HG03442 (cell line): ENCODE measurements around the gene CRYGN.

Source experiments
- ATAC-seq: cut with Tn5 transposase; IDR thresholded peaks from one replicate; pipeline ENCODE4 v1.9.1; 2021; ENCODE audit warnings: mild to moderate bottlenecking, moderate library complexity; ENCODE audit not compliant: unreplicated experiment

CRYGN gene

GRCh38 chr7:151460474-151460855 lies 20.5 kb upstream of the CRYGN start:
- ATAC-seq, result no peak

- no peak for ATAC-seq
These were observed 20.0 kb upstream of the CRYGN start for GRCh38 chr7:151459726-151460473.

- ATAC-seq, result no peak
These were observed 17.6 kb upstream of the CRYGN start for GRCh38 chr7:151457534-151457933.

- ATAC-seq, result no peak
These were observed 16.8 kb upstream of the CRYGN start for GRCh38 chr7:151456782-151457181.

GRCh38 chr7:151456276-151456675 lies 16.3 kb upstream of the CRYGN start:
- no peak for ATAC-seq

GRCh38 chr7:151455690-151456089 lies 15.7 kb upstream of the CRYGN start:
- ATAC-seq, result no peak

GRCh38 chr7:151454932-151455530 lies 15.1 kb upstream of the CRYGN start:
- no peak for ATAC-seq

GRCh38 chr7:151454305-151454704 lies 14.4 kb upstream of the CRYGN start:
- no peak for ATAC-seq

- ATAC-seq, result no peak
These were observed 13.4 kb upstream of the CRYGN start for GRCh38 chr7:151453326-151453791.

- ATAC-seq, result no peak
These were observed 12.9 kb upstream of the CRYGN start for GRCh38 chr7:151452680-151453325.

GRCh38 chr7:151451626-151452571 lies 12.0 kb upstream of the CRYGN start:
- ATAC-seq, result no peak

- no peak for ATAC-seq
These were observed 11.2 kb upstream of the CRYGN start for GRCh38 chr7:151451156-151451555.

- ATAC-seq, result no peak
These were observed 10.0 kb upstream of the CRYGN start for GRCh38 chr7:151449990-151450389.

- peak; percentile 46 for ATAC-seq
These were observed 8.6 kb upstream of the CRYGN start for GRCh38 chr7:151448261-151449252.

GRCh38 chr7:151447901-151448260 lies 7.9 kb upstream of the CRYGN start:
- no peak for ATAC-seq

- no peak for ATAC-seq
These were observed 7.4 kb upstream of the CRYGN start for GRCh38 chr7:151447312-151447711.

GRCh38 chr7:151446412-151446811 lies 6.5 kb upstream of the CRYGN start:
- no peak for ATAC-seq

GRCh38 chr7:151444632-151445031 lies 4.7 kb upstream of the CRYGN start:
- ATAC-seq, result no peak

GRCh38 chr7:151442776-151443496 lies 3.0 kb upstream of the CRYGN start:
- no peak for ATAC-seq
